Measurements from ENCODE around the gene HSD17B2.
"Not testable (repeated sequence)": the region's sequence is repeated elsewhere in the genome, so short reads cannot be mapped to it uniquely, and the experiment has no call there.

Gene HSD17B2, protein sequence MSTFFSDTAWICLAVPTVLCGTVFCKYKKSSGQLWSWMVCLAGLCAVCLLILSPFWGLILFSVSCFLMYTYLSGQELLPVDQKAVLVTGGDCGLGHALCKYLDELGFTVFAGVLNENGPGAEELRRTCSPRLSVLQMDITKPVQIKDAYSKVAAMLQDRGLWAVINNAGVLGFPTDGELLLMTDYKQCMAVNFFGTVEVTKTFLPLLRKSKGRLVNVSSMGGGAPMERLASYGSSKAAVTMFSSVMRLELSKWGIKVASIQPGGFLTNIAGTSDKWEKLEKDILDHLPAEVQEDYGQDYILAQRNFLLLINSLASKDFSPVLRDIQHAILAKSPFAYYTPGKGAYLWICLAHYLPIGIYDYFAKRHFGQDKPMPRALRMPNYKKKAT

DNA sequence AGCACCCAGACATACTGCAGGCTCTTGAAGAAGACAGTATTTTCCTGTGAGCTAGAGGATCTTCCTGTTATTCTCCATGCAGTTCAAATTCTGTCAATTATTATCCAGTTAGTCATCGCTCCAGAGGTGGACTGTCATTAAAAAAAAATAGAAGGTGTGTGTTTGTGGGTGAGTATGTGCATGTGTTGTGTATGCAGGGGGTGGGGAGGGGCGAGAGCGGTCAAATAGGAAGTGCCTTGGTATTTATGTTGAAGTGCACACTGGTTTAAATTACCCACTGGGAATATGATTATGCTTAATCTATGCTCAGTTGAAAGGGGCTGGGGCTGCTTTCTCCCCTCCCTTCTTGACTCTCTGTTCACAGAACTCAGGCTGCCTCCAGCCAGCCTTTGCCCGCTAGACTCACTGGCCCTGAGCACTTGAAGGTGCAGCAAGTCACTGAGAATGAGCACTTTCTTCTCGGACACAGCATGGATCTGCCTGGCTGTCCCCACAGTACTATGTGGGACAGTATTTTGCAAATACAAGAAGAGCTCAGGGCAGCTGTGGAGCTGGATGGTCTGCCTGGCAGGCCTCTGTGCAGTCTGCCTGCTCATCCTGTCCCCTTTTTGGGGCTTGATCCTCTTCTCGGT, at the start of gene HSD17B2:
Gene HSD17B2, plus strand, starts transcription at position 273 of the 632 bp plus-strand sequence. Its CDS starts 172 bp downstream, at position 445.
- no peak for DNase-seq (ENCODE audit: low spot score)

DNA sequence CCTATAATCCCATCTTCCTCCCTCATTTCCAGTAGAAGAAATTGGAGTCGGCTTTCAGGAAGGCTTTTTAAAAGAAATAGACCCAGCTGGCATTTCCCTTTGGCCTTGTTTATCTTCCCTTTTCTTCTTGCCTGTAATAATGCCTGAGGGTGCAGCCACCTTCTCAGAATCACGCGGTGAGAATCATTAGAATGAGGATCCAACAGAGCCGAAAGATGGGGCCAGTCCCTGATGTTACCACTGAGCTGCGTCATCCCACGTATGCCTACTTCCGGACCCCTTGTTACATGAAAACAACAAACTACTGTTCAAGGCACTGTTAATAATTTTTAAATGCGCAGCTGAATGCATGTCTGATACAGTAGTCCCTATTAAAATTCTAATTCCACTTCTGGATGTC, 47.9 kb upstream of the HSD17B2 start:
- no peak for DNase-seq (ENCODE audit: low spot score)

DNA sequence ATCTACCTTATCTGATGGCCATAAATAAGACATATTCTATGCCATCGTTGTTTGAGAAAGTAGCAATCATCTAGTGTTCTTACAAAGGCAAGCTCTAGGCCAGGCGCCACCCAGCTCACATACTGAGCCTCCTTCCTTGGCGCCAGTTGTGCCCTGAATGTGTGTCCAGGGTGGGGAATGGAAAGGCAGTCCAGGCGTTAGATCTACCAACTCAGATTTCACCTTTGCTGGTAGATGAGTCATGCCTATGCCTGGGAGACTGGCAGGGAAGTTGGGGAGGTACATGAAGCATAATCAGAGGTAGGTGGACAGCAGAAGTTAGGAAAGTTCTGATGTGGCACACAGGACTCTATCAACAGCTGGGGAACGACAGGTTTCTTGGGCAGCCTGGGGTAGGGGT, 47.3 kb upstream of the HSD17B2 start:
- DNase-seq (ENCODE audit: low spot score) = no peak

DNA sequence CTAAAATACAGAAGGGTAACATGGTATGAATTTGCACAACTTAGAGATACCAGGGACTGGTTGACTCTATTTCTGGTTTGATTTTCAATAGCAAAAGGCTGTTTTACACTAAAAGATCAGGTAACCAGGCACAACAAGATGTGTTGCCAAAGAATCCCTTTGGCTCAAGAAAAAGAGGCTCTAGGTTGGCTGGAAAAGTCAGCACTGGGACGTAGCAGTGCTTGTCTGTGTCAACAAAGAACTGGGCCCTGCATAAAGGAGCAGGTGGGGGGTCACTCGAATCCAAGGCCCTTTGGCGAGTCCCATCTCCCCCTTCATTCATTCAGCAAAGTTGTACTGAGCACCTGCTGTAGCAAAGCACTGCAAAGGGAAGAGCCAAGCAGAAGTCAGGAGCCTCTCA, 42.2 kb upstream of the HSD17B2 start:
- no peak for DNase-seq (ENCODE audit: low spot score)

DNA sequence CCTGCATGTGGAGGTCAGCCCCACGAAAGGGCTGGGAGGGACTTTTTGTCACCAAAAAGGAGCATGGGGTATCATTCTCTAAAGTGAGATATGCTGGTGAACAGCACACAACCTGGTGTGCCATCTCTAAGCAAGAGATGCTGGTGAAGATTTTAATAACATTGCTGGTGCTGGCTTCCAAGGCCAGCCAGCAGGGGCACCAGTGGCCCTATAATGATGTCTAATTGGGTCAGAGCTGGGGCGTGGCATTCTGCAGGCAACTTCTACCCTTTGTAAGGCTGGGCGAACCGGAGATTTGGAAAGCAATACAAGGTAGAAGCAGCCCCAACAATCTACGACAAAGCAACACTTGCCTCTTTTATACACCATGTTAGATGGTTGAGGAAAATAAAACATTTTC, 40.6 kb upstream of the HSD17B2 start:
- DNase-seq (ENCODE audit: low spot score) = no peak

DNA sequence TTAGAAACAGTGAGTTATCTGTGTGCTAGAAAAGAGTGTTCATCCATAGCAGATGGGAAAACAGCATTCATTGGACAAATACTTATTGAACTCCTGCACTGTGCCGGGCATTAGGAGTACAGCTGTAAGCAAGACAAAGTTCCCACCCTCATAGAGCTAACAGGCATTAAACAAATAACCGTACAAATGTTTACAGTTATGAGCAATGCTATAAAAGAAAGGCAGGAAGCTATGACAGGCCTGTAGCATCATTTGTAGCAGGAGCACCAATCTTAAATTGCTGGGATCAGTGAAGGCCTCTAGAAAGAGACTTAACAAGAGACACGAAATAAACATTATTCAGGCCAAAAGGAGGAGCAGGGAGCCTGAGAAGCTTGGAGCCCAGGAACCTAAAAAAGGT, 39.4 kb upstream of the HSD17B2 start:
- DNase-seq (ENCODE audit: low spot score) = no peak

DNA sequence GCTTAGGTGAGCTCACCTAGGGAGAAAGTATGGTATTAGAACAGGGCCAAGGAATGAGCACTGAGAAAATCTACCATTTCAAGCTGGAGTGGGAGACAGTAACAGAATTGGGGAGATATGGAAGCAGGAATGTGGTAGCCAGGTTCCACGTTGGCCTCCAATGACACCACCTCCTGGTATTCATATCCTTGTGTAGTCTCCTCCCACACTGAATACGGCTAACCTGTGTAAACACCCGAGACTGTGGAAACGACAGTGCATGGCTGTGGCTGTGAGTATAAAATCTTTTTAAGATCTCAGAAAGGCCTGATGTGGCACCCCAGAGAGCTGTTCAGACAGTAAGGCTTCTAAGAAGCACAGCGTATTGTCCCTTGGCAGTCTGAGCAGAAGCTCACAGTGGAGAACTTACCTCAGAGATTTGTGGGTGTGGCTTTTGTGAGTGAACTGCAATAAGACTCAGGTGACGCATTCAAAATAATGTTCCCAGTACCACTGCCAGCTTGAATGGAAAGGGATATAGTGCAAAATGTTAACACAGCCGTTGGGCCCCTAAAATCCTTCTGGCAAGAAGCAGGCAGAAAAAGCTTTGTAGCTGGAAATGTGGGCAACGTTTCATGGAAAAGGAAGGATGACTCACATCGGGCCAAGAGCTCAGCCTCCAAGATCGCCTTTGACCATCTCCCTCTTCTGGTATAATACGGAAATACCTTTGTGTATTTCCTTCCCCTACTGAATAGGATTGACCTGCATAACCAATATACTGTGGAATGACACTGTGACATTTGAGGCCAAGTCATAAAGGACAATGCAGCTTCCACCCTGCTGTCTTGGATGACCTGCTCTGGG, 38.2 kb upstream of the HSD17B2 start:
- no peak for DNase-seq (ENCODE audit: low spot score)

DNA sequence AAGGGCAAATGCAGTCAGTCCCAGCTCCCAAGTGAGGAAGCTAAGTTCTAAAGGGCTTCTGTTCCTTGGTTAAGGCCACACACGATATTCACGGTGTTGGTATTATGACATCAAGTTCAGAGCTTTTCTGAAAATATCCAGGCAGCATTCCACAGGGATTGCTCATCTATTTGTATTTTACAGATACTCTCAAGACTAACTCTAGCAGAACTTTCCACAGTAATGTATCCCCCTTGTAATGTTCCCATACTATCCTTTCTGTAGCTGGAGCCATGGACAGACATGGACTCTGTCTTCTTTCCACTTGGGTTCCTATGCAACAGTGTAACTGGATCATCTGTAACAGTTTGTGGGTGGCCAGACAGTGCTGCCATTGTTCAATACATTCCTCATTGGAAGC, 37.3 kb upstream of the HSD17B2 start:
- no peak for DNase-seq (ENCODE audit: low spot score)

DNA sequence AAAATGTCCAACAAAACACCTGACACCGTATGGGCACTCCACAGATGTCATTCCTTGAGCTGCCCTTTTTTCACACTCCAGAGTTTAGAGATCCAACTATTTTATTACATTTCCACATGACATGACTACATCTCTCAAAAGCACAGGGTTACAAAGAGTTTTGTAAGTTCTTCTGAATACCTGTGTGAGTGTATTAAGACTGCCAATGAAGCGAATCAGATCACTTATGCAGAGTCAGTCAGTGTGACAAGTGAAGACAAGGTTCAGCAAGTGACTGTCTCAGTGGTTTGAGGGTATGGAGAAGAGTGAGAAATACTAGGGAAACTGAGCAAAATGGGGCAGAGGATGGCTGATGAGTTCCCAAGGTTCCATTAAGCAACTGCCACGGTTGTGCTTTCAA, 32.2 kb upstream of the HSD17B2 start:
- DNase-seq (ENCODE audit: low spot score) = no peak

DNA sequence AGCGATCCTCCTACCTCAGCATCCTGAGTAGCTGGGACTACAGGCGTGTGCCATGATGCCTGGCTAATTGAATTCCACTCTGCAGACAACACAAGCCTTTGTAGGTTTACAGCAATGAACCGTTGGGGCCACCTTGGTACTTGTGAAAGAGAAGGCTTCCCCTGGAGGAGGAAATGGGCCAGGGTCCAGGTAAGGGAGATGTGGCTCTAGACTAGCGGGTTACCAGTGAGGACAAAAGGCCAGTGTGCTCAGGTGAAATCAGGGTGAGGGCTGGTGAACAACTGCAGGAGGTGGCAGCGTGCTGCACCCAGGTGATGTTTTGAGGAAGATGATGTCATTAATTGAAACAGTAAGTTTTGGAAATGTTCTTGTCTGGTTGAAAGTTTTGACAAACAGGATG, 30.5 kb upstream of the HSD17B2 start:
- DNase-seq (ENCODE audit: low spot score) = no peak

DNA sequence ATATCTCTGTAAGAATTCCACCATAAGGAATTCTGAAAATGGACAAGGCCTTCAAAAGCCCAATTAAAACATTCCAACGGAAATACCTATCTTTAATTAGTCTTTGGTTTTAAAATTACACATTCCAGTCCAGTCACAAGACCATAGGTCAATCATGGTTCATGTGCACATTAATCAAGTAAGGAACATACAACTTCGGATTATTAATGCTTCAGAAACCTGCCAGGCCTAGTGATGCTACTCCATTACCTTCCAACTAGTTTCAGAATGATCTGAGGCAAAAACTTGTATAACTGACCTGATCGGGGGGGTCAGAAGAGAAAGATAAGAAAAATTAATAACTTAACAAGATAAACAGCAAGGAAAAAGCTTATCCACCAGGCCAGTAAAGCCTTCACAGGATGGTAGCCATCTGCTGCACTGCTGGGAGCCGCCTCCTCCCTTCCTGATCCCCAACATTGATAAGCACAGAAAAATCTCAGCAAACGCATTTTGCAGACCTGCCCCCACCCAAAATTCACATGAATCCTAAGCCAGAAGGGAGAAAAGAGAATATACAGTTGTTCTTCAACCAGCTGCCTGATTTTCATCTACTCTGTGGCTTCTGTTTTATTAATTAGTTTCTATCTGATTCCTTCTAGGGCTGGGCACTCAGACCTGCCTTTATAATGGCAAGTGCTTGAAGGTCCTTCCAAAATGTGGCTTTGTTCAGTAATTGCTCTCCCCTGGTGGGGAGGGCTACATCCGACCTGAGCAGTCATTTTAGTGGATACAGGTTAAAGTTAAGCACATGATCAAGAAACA, 29.8 kb upstream of the HSD17B2 start:
- DNase-seq (ENCODE audit: low spot score) = no peak

DNA sequence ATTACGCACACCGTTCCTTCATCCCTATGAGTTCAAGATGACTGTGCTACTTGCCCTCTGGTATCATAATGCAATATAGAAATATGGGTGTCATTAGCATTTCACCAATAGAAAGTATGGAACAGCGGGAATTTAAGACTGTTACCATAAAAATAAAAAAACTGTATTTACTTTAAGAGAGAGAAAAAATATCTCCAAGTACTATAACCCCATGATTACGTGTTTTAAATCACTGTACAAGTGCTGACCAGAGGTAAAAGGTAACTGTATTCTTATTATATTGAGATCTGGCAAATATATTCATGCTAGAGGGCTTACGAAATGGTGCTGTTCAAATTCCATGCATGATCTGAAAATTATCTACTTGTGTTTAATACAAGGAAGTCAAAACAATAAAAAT, 29.0 kb upstream of the HSD17B2 start:
- DNase-seq (ENCODE audit: low spot score) = no peak

DNA sequence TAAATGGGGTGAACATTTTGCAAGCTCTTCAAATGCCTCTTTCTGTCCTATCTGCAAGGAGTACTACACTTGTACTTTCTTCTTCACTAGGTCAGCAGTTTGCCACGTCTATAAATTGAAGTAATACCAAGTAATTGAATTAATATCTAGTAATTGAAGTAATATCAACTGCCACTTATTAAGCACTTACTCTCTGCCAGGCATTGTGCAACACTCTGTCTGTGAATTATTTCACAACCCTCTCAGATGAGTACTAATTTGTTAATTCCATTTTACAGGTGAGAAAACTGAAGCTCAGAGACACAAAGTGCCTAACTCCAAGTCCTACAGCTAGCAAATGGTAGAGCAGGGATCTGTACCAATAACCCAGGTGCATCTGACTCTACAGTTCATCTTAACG, 27.9 kb upstream of the HSD17B2 start:
- no peak for DNase-seq (ENCODE audit: low spot score)

DNA sequence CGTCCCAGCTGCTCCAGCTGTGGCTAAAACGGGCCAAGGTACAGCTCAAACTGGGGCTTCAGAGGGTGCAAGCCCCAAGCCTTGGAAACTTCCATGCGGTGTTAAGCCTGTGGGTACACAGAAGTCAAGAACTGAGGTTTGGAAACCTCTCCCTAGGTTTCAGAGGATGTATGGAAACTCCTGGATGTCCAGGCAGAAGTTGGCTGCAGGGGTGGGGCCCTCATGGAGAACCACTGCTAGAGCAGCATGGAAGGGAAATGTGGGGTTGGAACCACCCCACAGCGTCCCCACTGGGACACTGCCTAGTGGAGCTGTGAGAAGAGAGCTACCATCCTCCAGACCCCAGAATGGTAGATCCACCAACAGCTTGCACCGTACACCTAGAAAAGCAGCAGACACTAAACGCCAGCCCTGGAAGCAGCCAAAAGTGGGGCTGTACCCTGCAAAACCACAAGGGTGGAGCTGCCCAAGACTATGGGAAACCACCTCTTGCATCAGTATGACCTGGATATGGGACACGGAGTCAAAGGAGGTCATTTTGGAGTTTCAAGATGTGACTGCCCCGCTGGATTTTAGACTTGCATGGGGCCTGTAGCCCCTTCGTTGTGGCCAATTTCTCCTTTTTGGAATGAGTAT, 26.0 kb upstream of the HSD17B2 start:
- DNase-seq (ENCODE audit: low spot score) = no peak

DNA sequence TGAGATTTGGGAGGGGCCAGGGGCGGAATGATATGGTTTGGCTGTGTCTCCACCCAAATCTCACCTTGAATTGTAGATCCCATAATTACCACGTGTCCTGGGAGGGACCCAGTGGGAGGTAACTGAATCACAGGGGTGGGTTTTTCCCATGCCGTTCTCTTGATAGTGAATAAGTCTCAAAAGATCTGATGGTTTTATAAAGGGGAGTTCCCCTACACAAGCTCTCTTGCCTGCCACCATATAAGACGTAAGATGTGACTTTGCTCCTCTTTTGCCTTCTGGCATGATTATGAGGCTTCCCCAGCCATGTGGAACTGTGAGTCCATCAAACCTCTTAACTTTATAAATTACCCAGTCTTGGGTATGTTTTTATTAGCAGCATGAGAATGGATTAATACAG, 25.3 kb upstream of the HSD17B2 start:
- not testable (repeated sequence) for DNase-seq (ENCODE audit: low spot score)

DNA sequence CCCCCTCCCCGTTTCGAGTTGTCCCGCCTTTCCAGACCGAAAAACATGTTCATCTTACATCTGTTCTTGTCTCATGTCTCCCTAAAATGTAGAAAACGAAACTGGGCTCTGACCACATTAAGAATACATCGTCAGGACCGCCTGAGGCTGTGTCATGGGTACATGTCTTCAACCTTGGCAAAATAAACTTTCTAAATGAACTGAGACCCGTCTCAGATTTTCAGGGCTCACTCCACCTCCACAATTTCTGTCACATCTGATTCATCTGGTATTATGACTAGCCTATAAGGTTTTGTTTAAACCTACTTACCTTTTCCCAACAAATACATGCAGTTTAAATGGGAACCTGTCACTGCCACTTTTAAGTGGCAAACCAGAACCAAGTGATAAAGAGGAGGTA, 24.4 kb upstream of the HSD17B2 start:
- DNase-seq (ENCODE audit: low spot score) = no peak

DNA sequence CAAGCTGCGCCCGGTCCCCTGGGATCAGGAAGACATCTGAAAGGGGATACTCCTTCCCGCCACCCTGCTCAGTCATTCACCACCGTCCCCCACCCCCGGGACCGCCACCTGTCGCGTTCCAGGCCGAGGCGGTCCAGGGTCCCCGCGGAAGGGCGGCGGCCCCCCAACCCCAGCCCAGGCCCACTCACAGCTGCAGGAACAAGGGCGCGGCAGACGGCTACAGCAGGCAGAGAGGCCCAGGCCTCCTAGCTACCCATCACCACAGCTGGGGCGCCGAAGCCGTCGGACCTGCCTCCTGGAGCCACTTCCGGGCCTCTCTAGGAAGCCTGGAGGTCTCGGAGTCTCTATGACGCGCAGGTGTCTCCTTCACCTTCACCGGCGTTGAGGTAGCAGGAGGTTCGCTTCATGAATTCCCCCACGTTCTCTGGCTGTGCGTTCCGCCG, 23.8 kb upstream of the HSD17B2 start, which contains the start of gene SDR42E1:
Gene SDR42E1, minus strand, starts transcription at position 272 of the 443 bp plus-strand sequence. CDS start 10,612 bp downstream, outside the sequence.
- no peak for DNase-seq (ENCODE audit: low spot score)

DNA sequence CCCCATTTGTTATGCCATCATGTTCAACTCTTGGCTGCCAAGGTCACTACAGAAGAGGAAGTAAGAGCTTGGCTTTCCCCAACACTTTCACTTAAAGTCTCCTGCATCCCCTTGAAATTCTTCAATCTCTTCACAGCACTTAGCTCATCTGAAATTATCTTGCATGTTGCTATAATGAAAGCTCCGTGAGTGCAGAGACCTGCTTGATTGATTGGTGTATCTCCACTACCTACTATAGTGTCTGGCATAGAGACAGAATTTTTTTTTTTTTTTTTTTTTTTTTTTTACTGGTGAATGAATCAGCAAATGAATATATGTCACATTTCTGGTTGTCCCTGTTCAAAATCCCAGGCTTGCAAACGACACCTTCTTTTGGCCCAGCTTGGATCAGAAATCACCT, 21.9 kb upstream of the HSD17B2 start:
- DNase-seq (ENCODE audit: low spot score) = no peak

DNA sequence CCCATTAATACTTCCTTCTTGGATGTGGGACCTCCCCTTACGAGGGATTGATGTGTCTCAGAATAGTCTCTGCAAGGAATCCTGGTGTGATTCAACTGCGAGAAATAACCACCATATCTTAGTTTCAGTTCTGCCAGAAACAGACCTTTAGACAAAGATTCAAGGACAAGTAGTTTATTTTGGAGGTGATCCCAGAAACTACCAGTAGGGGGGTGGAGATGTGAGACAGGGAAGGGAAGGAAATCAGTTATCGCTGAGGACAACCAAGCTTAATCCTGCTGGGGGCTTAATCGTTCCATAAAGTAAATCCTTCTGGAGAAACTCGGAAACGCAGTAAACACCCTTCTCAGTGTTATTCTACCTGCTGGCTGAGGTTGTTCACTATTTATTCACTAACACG, 18.8 kb upstream of the HSD17B2 start:
- no peak for DNase-seq (ENCODE audit: low spot score)

DNA sequence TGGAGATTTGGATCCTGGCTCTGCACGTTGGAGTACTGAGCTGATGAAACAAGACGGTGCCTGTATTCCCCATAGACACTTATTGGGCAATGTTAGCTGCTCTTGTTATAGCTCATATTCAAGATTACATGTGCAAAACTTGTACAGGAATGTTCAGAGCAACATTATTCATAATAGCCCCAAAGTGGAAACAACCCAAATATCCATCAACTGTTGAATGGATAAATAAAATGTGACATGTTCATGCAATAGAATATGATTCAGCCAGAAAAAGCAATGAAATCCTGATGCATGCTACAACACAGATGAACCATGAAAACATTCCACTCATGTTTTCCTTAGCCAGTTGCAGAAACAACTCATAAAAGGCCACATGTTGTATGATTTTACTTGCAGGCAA, 18.1 kb upstream of the HSD17B2 start:
- no peak for DNase-seq (ENCODE audit: low spot score)

DNA sequence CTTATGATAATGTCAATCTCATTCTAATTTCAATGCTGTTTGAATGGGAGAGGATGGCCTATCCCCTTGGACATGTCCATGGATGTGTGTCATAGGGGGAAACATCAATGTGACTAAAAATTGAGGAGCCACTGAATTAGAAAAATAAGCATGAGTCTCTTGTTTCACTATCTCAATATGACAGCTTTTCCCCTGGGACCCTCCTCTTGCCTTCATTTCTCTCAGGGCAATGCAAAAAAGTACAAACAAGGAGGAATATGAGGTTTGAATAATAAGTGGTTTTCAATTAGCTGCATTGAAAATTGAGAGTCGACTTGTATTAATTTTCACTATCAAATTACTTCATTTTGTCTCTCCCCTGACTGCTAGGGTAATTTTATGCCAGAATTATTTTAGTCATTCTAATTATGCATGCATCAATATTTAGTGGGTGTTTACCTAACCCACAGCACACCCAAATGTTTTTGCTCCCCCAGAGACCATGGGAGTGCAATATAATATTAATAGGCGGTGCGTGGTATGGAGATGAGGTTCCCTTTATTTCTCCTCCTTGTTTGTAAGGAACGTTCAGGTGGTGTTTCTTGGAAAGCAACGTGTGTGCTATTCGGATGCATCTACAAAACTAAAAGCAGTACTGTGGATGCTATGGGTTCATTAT, 17.0 kb upstream of the HSD17B2 start:
- no peak for DNase-seq (ENCODE audit: low spot score)

All from ecto neural progenitor cell (in vitro differentiated cells).